SK-N-MC (cell line): Measurements from ENCODE around the gene TBC1D3H.
"Not testable (repeated sequence)": the region's sequence is repeated elsewhere in the genome, so short reads cannot be mapped to it uniquely, and the experiment has no call there.

ENCODE experiments used
- DNase-seq: peaks from one replicate; pipeline ENCODE4 v3.0.0-alpha.2; 2011; ENCODE audit warnings: low read depth, low spot score
- H3K27ac ChIP-seq: fragments of 200-600 bp; sonication (generic); 2 replicates; pipeline ENCODE4 v1.5.1; 2016; ENCODE audit warnings: mixed run types
- H3K36me3 ChIP-seq: fragments of 200-600 bp; sonication (generic); 2 replicates; pipeline ENCODE4 v1.6.1; 2017; ENCODE audit warnings: antibody characterized with exemption, low read length, mixed read lengths; ENCODE audit not compliant: insufficient read depth
- H3K4me3 ChIP-seq: fragments of 200-600 bp; sonication (generic); 2 replicates; pipeline ENCODE4 v1.5.1; 2016
- H3K9ac ChIP-seq: fragments of 200-600 bp; sonication (generic); 2 replicates; pipeline ENCODE4 v1.8.0; 2017; ENCODE audit warnings: mixed run types, mixed read lengths; ENCODE audit not compliant: insufficient read length
- H3K9me3 ChIP-seq: fragments of 200-600 bp; sonication (generic); 2 replicates; pipeline ENCODE4 v1.6.1; 2017; ENCODE audit warnings: low read depth, mild to moderate bottlenecking, antibody characterized with exemption, low read length, moderate library complexity, mixed read lengths

Gene TBC1D3H

DNA sequence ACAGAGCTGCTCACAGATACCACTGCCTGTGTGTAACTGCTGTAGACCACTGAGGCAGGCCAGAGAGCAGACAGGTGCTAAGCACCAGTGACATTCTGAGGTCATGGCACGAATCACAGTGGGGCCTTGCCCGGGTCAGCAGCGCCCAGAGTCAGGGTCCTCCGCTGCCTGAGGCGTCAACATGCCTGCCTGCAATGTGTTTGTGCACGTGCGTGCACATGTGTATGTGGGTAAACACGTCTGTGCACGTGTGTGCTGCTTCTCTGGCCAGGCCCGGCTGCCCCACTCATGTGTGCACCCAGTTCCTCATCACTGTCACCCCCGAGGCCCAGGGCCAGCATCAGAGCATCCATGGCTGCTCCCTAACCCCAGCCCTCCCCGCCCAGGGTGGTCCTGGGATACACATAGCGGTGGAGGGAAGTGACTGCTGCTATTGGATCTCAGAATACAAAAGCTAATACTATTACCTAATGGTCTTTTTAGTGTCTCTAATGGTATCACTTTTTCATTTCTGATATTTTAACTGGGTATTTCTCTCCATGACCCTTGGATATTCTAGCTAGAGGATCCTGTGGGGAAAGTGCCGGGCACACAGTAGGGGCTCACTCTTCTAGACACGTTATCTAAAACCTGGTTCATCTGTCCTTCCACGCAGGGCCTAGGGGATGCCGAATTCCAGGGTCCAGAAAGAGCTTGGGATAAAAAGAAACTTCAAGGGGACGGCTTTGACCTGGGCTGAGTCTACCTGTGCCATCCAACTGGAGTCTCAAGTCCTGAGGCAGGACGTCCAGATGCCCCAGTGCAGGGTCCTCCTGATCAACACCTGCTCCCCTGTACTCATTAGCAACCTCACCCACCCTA, at the start of gene TBC1D3H:
Gene TBC1D3H, minus strand, starts transcription at position 51 of the 861 bp plus-strand sequence. CDS start 1,540 bp downstream, outside the sequence.
- H3K4me3 ChIP-seq, result not testable (repeated sequence)

DNA sequence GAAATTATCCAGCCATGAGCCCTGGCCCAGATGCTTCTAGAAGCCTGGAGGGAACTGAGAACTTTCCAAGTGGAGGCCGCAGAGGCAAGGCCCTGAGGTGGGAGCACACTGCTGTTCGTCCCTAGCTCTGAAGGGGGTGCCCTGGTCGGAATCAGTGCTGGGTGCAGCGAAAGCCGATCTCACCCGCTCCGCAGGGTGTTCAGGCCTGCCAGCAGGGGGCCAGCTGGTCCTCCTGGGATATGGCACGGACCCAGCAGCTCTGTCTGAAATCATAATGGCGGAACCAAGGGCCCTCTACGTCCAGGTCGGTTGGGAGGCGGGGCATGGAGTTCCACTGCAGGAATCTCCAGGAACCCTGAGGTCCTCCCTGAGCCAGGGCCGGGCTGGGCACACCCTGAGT, 40.7 kb upstream of the TBC1D3H start:
- H3K27ac ChIP-seq, H3K9me3 ChIP-seq, DNase-seq, H3K36me3 ChIP-seq, H3K4me3 ChIP-seq, H3K9ac ChIP-seq: not testable (repeated sequence)

More for the DNA sequence above, at the start of gene TBC1D3H:
- not testable (repeated sequence) for H3K9me3 ChIP-seq, DNase-seq, H3K9ac ChIP-seq, H3K27ac ChIP-seq, H3K36me3 ChIP-seq

- not testable (repeated sequence) for H3K27ac ChIP-seq, H3K4me3 ChIP-seq, H3K36me3 ChIP-seq, DNase-seq, H3K9me3 ChIP-seq, H3K9ac ChIP-seq
These were observed 27.1 kb upstream of the TBC1D3H start for GRCh38 chr17:36415180-36415941.

DNA sequence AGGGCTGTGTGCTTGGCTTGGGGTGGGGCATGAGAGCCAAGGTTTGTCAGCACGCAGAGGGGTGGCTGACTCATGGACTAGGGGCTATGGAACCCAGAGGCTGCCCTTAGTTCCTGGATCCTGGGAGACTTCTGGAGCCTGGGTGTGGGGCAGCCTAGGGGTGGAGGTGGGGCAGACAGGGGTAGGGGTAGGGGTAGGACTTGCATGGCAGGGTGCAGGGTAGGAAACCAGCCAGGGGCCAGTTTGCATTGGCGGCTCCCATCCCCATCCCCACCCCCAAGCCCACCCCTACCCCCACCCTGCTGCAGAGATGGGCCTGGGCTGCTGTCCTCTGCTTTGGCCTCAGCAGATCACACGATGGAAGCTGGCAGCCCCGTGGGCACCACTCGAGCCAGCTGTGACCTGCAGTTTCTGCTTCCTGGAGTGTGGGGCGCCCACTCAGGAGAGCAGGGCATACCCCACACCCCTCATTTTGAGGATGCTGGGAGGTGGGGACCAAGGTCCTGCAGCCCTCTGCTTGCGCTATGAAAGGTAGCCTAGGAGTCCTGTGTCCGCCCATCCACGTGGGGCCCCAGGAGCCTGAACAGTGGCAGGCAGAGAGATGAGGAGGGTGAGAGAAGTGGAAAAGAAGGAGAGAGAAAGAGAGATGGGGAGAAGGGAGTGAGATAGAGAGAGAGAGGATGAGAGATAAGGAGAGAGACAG, 2.9 kb upstream of the TBC1D3H start:
- not testable (repeated sequence) for DNase-seq, H3K27ac ChIP-seq, H3K9ac ChIP-seq, H3K4me3 ChIP-seq, H3K36me3 ChIP-seq, H3K9me3 ChIP-seq

- not testable (repeated sequence) for H3K27ac ChIP-seq, DNase-seq, H3K9me3 ChIP-seq
These were observed 12.3 kb downstream of the TBC1D3H start for GRCh38 chr17:36375938-36376337.

GRCh38 chr17:36362496-36362895, 25.7 kb downstream of the TBC1D3H start:
- not testable (repeated sequence) for H3K9ac ChIP-seq, DNase-seq, H3K9me3 ChIP-seq, H3K27ac ChIP-seq, H3K36me3 ChIP-seq, H3K4me3 ChIP-seq

More at GRCh38 chr17:36375938-36376337, 12.3 kb downstream of the TBC1D3H start:
- not testable (repeated sequence) for H3K4me3 ChIP-seq, H3K36me3 ChIP-seq, H3K9ac ChIP-seq
